HEK293 (cell line): ENCODE measurements around the gene MMP19.

Source experiments
- GFI1B ChIP-seq: fragments of 450-650 bp; formaldehyde crosslinking; IDR thresholded peaks from 2 replicates; pipeline ENCODE4 v1.5.1; 2016; ENCODE audit warnings: missing biosample characterization, missing genetic modification characterization
- GLIS2 ChIP-seq: fragments of 450-650 bp; formaldehyde crosslinking; IDR thresholded peaks from 2 replicates; pipeline ENCODE4 v1.5.1; 2016; ENCODE audit warnings: missing biosample characterization, missing genetic modification characterization
- KLF8 ChIP-seq: fragments of 450-650 bp; formaldehyde crosslinking; IDR thresholded peaks from 2 replicates; pipeline ENCODE4 v1.5.1; 2016; ENCODE audit warnings: missing biosample characterization, missing genetic modification characterization
- OVOL3 ChIP-seq: fragments of 450-650 bp; formaldehyde crosslinking; IDR thresholded peaks from 2 replicates; pipeline ENCODE4 v1.5.1; 2016; ENCODE audit warnings: missing biosample characterization, missing genetic modification characterization
- PATZ1 ChIP-seq: fragments of 450-650 bp; formaldehyde crosslinking; IDR thresholded peaks from 2 replicates; pipeline ENCODE4 v1.5.1; 2016; ENCODE audit warnings: missing biosample characterization, missing genetic modification characterization
- PRDM2 ChIP-seq: fragments of 450-650 bp; formaldehyde crosslinking; IDR thresholded peaks from 2 replicates; pipeline ENCODE4 v1.5.1; 2016; ENCODE audit warnings: missing biosample characterization, missing genetic modification characterization, borderline replicate concordance
- SCRT1 ChIP-seq: fragments of 450-650 bp; formaldehyde crosslinking; IDR thresholded peaks from 2 replicates; pipeline ENCODE4 v1.5.1; 2016; ENCODE audit warnings: missing biosample characterization, missing genetic modification characterization, borderline replicate concordance
- ZBTB7A ChIP-seq: fragments of 450-650 bp; formaldehyde crosslinking; IDR thresholded peaks from 2 replicates; pipeline ENCODE4 v1.5.1; 2016; ENCODE audit warnings: low read depth, missing biosample characterization, missing genetic modification characterization
- ZFP41 ChIP-seq: fragments of 450-650 bp; formaldehyde crosslinking; IDR thresholded peaks from 2 replicates; pipeline ENCODE4 v1.5.1; 2016; ENCODE audit warnings: missing biosample characterization, missing genetic modification characterization, borderline replicate concordance
- ZNF10 ChIP-seq: fragments of 450-650 bp; formaldehyde crosslinking; IDR thresholded peaks from 2 replicates; pipeline ENCODE4 v1.5.1; 2017; ENCODE audit warnings: missing biosample characterization, missing genetic modification characterization
- ZNF112 ChIP-seq: fragments of 450-650 bp; formaldehyde crosslinking; IDR thresholded peaks from 2 replicates; pipeline ENCODE4 v1.5.0; 2017; ENCODE audit warnings: missing biosample characterization, missing genetic modification characterization
- ZNF114 ChIP-seq: fragments of 450-650 bp; formaldehyde crosslinking; IDR thresholded peaks from 2 replicates; pipeline ENCODE4 v1.5.0; 2017; ENCODE audit warnings: missing biosample characterization, missing genetic modification characterization
- ZNF132 ChIP-seq: fragments of 450-650 bp; formaldehyde crosslinking; IDR thresholded peaks from 2 replicates; pipeline ENCODE4 v1.5.1; 2017; ENCODE audit warnings: missing biosample characterization, missing genetic modification characterization, borderline replicate concordance
- ZNF341 ChIP-seq: fragments of 450-650 bp; formaldehyde crosslinking; IDR thresholded peaks from 2 replicates; pipeline ENCODE4; 2016; ENCODE audit warnings: low read depth, missing biosample characterization, missing genetic modification characterization
- ZNF391 ChIP-seq: fragments of 450-650 bp; formaldehyde crosslinking; IDR thresholded peaks from 2 replicates; pipeline ENCODE4 v1.5.1; 2016; ENCODE audit warnings: low read depth, missing biosample characterization, missing genetic modification characterization, borderline replicate concordance
- ZNF394 ChIP-seq: fragments of 450-650 bp; formaldehyde crosslinking; IDR thresholded peaks from 2 replicates; pipeline ENCODE4 v1.5.1; 2016; ENCODE audit warnings: missing biosample characterization, missing genetic modification characterization, mild to moderate bottlenecking, moderate library complexity, borderline replicate concordance
- ZNF433 ChIP-seq: fragments of 450-650 bp; formaldehyde crosslinking; IDR thresholded peaks from 2 replicates; pipeline ENCODE4 v1.5.1; 2016; ENCODE audit warnings: missing biosample characterization, missing genetic modification characterization, low read depth
- ZNF513 ChIP-seq: fragments of 450-650 bp; IDR thresholded peaks from 2 replicates; pipeline ENCODE4 v1.5.1; 2018; ENCODE audit warnings: missing biosample characterization, missing genetic modification characterization
- ZNF514 ChIP-seq: fragments of 450-650 bp; formaldehyde crosslinking; IDR thresholded peaks from 2 replicates; pipeline ENCODE4 v1.5.1; 2016; ENCODE audit warnings: missing biosample characterization, missing genetic modification characterization
- ZNF548 ChIP-seq: fragments of 450-650 bp; formaldehyde crosslinking; IDR thresholded peaks from 2 replicates; pipeline ENCODE4 v1.5.1; 2016; ENCODE audit warnings: missing biosample characterization, missing genetic modification characterization
- ZNF561 ChIP-seq: fragments of 450-650 bp; IDR thresholded peaks from 2 replicates; pipeline ENCODE4 v1.5.1; 2018; ENCODE audit warnings: missing biosample characterization, missing genetic modification characterization, borderline replicate concordance
- ZNF571 ChIP-seq: fragments of 450-650 bp; formaldehyde crosslinking; IDR thresholded peaks from 2 replicates; pipeline ENCODE4 v1.5.0; 2017; ENCODE audit warnings: missing biosample characterization, missing genetic modification characterization
- ZNF596 ChIP-seq: fragments of 450-650 bp; IDR thresholded peaks from 2 replicates; pipeline ENCODE4 v1.5.0; 2018; ENCODE audit warnings: missing biosample characterization, mild to moderate bottlenecking, missing genetic modification characterization, moderate library complexity
- ZNF645 ChIP-seq: fragments of 450-650 bp; formaldehyde crosslinking; IDR thresholded peaks from 2 replicates; pipeline ENCODE4; 2016; ENCODE audit warnings: missing biosample characterization, missing genetic modification characterization
- ZNF658 ChIP-seq: fragments of 450-650 bp; formaldehyde crosslinking; IDR thresholded peaks from 2 replicates; pipeline ENCODE4; 2016; ENCODE audit warnings: missing biosample characterization, missing genetic modification characterization
- ZNF792 ChIP-seq: fragments of 450-650 bp; formaldehyde crosslinking; IDR thresholded peaks from 2 replicates; pipeline ENCODE4 v1.5.1; 2016; ENCODE audit warnings: missing biosample characterization, missing genetic modification characterization
- ZXDB ChIP-seq: fragments of 450-650 bp; formaldehyde crosslinking; IDR thresholded peaks from 2 replicates; pipeline ENCODE4 v1.5.1; 2016; ENCODE audit warnings: missing biosample characterization, missing genetic modification characterization

The MMP19 gene

GRCh38 chr12:55830601-55831446 lies 11.9 kb downstream of the MMP19 start (continued):
- TF ChIP-seq ZNF513 (tag by site-specific recombination), result no peak
- peak; percentile 8; the same call in 1 of the 2 replicates for TF ChIP-seq ZNF561
- no peak for TF ChIP-seq ZNF132 (tag by site-specific recombination)
- no peak for TF ChIP-seq ZNF514 (tag by site-specific recombination)
- no peak for TF ChIP-seq PRDM2 (tag by site-specific recombination)
- TF ChIP-seq PATZ1 (tag by site-specific recombination), result peak; percentile 91
- peak; percentile 66 for TF ChIP-seq ZXDB (tag by site-specific recombination)
- TF ChIP-seq SCRT1 (tag by site-specific recombination), result no peak
- TF ChIP-seq GLIS2 (tag by site-specific recombination), result peak; percentile 52; the same call in 1 of the 2 replicates
- no peak for TF ChIP-seq ZNF10 (tag by site-specific recombination)
- TF ChIP-seq ZNF548 (tag by site-specific recombination), result no peak
- TF ChIP-seq ZNF114 (tag by site-specific recombination), result no peak
- TF ChIP-seq ZNF658 (tag by site-specific recombination), result no peak
- TF ChIP-seq ZNF792 (tag by site-specific recombination), result no peak
- TF ChIP-seq ZNF645 (tag by site-specific recombination), result no peak
- TF ChIP-seq ZNF112 (tag by site-specific recombination), result no peak
- no peak for TF ChIP-seq ZFP41 (tag by site-specific recombination)
- peak; percentile 29; the same call in 1 of the 2 replicates for TF ChIP-seq ZNF341 (tag by site-specific recombination)
- TF ChIP-seq KLF8 (tag by site-specific recombination), result peak; percentile 75
- TF ChIP-seq OVOL3 (tag by site-specific recombination), result no peak
- no peak; the same call in 1 of the 2 replicates for TF ChIP-seq ZNF391 (tag by site-specific recombination)
- TF ChIP-seq ZNF394, result peak; percentile 31; the same call in 1 of the 2 replicates
- TF ChIP-seq ZBTB7A (tag by site-specific recombination), result peak; percentile 96
- TF ChIP-seq GFI1B (tag by site-specific recombination), result no peak
- TF ChIP-seq ZNF433, result no peak
- TF ChIP-seq ZNF571 (tag by site-specific recombination), result no peak
- TF ChIP-seq ZNF596 (tag by site-specific recombination), result no peak
